ENCODE data around the gene TMEM39A. TPM values are rescaled to one million over a fixed set of nuclear protein-coding genes. Genes with fewer than 3 reads are reported as not detected.

The TMEM39A gene
- total and polyA plus RNA-seq, 10 of the 15 experiments (the other 5 are each of a cell fraction or from before 2014, with no cell fraction given), result 10.8 to 44.7 (median 33.2) TPM

- TF ChIP-seq BCLAF1 (IDR thresholded peaks at IDR 0.05) (no peak), CUX1 (IDR thresholded peaks at IDR 0.05; ENCODE audit: insufficient replicate concordance, low read depth, low read length) (peak; percentile 49), POU2F2 (IDR thresholded peaks at IDR 0.05; ENCODE audit: borderline replicate concordance, low read depth, low read length) (peak; percentile 86; the same call in 2 of the 3 replicates), BACH1 (IDR thresholded peaks at IDR 0.05; ENCODE audit: borderline replicate concordance) (peak; percentile 56), RFX5 (IDR thresholded peaks at IDR 0.05; ENCODE audit: low read depth, low read length) (peak; percentile 56; the same call in 1 of the 2 replicates), SMAD5 (IDR thresholded peaks at IDR 0.05; ENCODE audit: low read depth) (peak; percentile 96), IRF5 (IDR thresholded peaks at IDR 0.05; ENCODE audit: borderline replicate concordance) (no peak), PML (IDR thresholded peaks at IDR 0.05; ENCODE audit: low read length) (peak; percentile 99), STAT3 (IDR thresholded peaks at IDR 0.05; ENCODE audit: low read depth, low read length) (no peak; the same call in 1 of the 2 replicates), SPI1 (IDR thresholded peaks at IDR 0.05; ENCODE audit: borderline replicate concordance, insufficient read depth, low read depth, low read length) (peak; percentile 91; the same call in 1 of the 2 replicates), POLR2AphosphoS5 (IDR thresholded peaks at IDR 0.05; ENCODE audit: low read length) (peak; percentile 98), LARP7 (IDR thresholded peaks at IDR 0.05) (peak; percentile 90; the same call in 1 of the 2 replicates), YY1 (IDR thresholded peaks at IDR 0.05; ENCODE audit: low read depth, low read length) (peak; percentile 96), SMC3 (IDR thresholded peaks at IDR 0.05; ENCODE audit: borderline replicate concordance, low read length) (peak; percentile 8; the same call in 1 of the 2 replicates), GABPA (IDR thresholded peaks at IDR 0.05; ENCODE audit: low read depth) (peak; percentile 85)
Observed at GRCh38 chr3:119463171-119464169, at the start of gene TMEM39A (continued).

All from GM12878 (cell line).